A673 (cell line): ENCODE results near the gene KIF1A. TPM values are rescaled to one million over a fixed set of nuclear protein-coding genes. Genes with fewer than 3 reads are reported as not detected.
"Not testable (repeated sequence)": the region's sequence is repeated elsewhere in the genome, so short reads cannot be mapped to it uniquely, and the experiment has no call there.

ENCODE experiments used
- BruUV-seq: library from RNA; stranded (reverse); fragments of 400-500 nt; replicated peaks from 2 replicates; lab custom pipeline; 2021; lab: Mats Ljungman, UMichigan
- CTCF ChIA-PET: fragments of 300-600 bp; sonication (Branson Sonifier 250); formaldehyde crosslinking; loops from one replicate; lab custom pipeline; 2022; ENCODE audit warnings: antibody characterized with exemption; lab: Charles Lee
- POLR2A ChIA-PET: fragments of 300-600 bp; sonication (Branson Sonifier 250); formaldehyde crosslinking; loops from one replicate; lab custom pipeline; 2022; ENCODE audit warnings: antibody characterized with exemption; ENCODE audit not compliant: low non-redundant PET; lab: Charles Lee
- DNase-seq: peaks from one replicate; pipeline ENCODE4 v3.0.0-alpha.2; 2015; ENCODE audit warnings: low spot score
- H3K27ac ChIP-seq: fragments of 200-600 bp; sonication (generic); 2 replicates; pipeline ENCODE4 v1.5.1; 2016; ENCODE audit warnings: mixed run types, low read depth, mild to moderate bottlenecking, mixed read lengths, antibody characterized with exemption, low read length; ENCODE audit not compliant: poor library complexity, severe bottlenecking
- H3K27me3 ChIP-seq: fragments of 200-600 bp; sonication (generic); replicated peaks from 2 replicates; pipeline ENCODE4 v1.6.1; 2017; ENCODE audit warnings: mixed run types, low read depth, mild to moderate bottlenecking, mixed read lengths, antibody characterized with exemption, low read length; ENCODE audit not compliant: insufficient read depth, poor library complexity
- H3K36me3 ChIP-seq: fragments of 200-600 bp; sonication (generic); 2 replicates; pipeline ENCODE4 v1.6.1; 2016; ENCODE audit warnings: mixed run types, mild to moderate bottlenecking, mixed read lengths, antibody characterized with exemption, low read length; ENCODE audit not compliant: insufficient read depth, poor library complexity, severe bottlenecking
- H3K4me1 ChIP-seq: fragments of 200-600 bp; sonication (generic); 2 replicates; pipeline ENCODE4 v1.6.1; 2017; ENCODE audit warnings: mixed run types, mild to moderate bottlenecking, mixed read lengths, antibody characterized with exemption, low read length; ENCODE audit not compliant: insufficient read depth, poor library complexity, severe bottlenecking
- H3K4me3 ChIP-seq: fragments of 200-600 bp; sonication (generic); 2 replicates; pipeline ENCODE4 v1.5.1; 2016; ENCODE audit warnings: low read depth, mixed run types, mild to moderate bottlenecking, mixed read lengths, low read length; ENCODE audit not compliant: poor library complexity, severe bottlenecking
- H3K9me3 ChIP-seq: fragments of 200-600 bp; sonication (generic); 2 replicates; pipeline ENCODE4 v1.6.1; 2016; ENCODE audit warnings: mixed run types, low read depth, mild to moderate bottlenecking, mixed read lengths, antibody characterized with exemption, low read length; ENCODE audit not compliant: poor library complexity, severe bottlenecking
- CTCF ChIP-seq: fragments of 300-800, 200-600 bp; sonication (generic); conservative IDR thresholded peaks from 2 replicates; pipeline ENCODE4 v1.5.1; 2017; ENCODE audit warnings: low read depth, mild to moderate bottlenecking, antibody characterized with exemption, low read length, moderate library complexity, mixed read lengths
- EZH2 ChIP-seq: fragments of 200-600 bp; sonication (generic); IDR thresholded peaks from 2 replicates; pipeline ENCODE4 v1.6.1; 2017; ENCODE audit warnings: borderline replicate concordance, low read depth, mild to moderate bottlenecking, mixed read lengths, antibody characterized with exemption, low read length; ENCODE audit not compliant: poor library complexity, severe bottlenecking
- intact Hi-C: fragments of 100-400 bp; cut with micrococcal nuclease; formaldehyde crosslinking; loops from one replicate; pipeline ENCODE4 v1.10.0; 2022; ENCODE audit not compliant: unreplicated experiment
- total RNA-seq: library from RNA; stranded (reverse); gene quantifications from 2 replicates; pipeline ENCODE4 v1.2.3, GENCODE V29; 2021

The KIF1A gene
- total RNA-seq, 1 experiment from 2014 or later = 330 TPM

GRCh38 chr2:240685771-240686371 is 134.1 kb downstream of the KIF1A start:
- TF ChIP-seq EZH2 = no peak
- TF ChIP-seq CTCF = no peak
- no peak for DNase-seq
- ChIA-PET CTCF (no interaction called here), POLR2A (no interaction called here)
- H3K27ac ChIP-seq = no peak overlapping the region
- no peaks in the 10 kb centered on the region for H3K4me1 ChIP-seq
- intact Hi-C loops = no loop called here
- H3K27me3 ChIP-seq = peaks cover 16% of the 10 kb centered on the region
- H3K4me3 ChIP-seq = no peak overlapping the region
- H3K36me3 ChIP-seq = no peaks in the 10 kb centered on the region
- BruUV-seq = no TSS peak
- H3K9me3 ChIP-seq = no peaks in the 10 kb centered on the region

- H3K4me1 ChIP-seq, H3K4me3 ChIP-seq, intact Hi-C loops, BruUV-seq, H3K36me3 ChIP-seq, H3K27ac ChIP-seq, H3K9me3 ChIP-seq, POLR2A ChIA-PET, CTCF ChIA-PET, DNase-seq: not testable (repeated sequence)
- peaks cover 16% of the 10 kb centered on the region for H3K27me3 ChIP-seq
Observed at GRCh38 chr2:240683980-240684728, 135.9 kb downstream of the KIF1A start.

- H3K9me3 ChIP-seq, BruUV-seq, POLR2A ChIA-PET, H3K4me3 ChIP-seq, H3K36me3 ChIP-seq, intact Hi-C loops, DNase-seq, H3K27ac ChIP-seq, H3K4me1 ChIP-seq, CTCF ChIA-PET: not testable (repeated sequence)
- H3K27me3 ChIP-seq = peaks cover 16% of the 10 kb centered on the region
Observed at GRCh38 chr2:240683329-240683979, 136.6 kb downstream of the KIF1A start.

- H3K27ac ChIP-seq, DNase-seq, H3K9me3 ChIP-seq, H3K4me1 ChIP-seq, POLR2A ChIA-PET, intact Hi-C loops, CTCF ChIA-PET, H3K36me3 ChIP-seq, H3K4me3 ChIP-seq, BruUV-seq: not testable (repeated sequence)
- H3K27me3 ChIP-seq = peaks cover 16% of the 10 kb centered on the region
Observed at GRCh38 chr2:240682431-240683224, 137.4 kb downstream of the KIF1A start, which contains the start of gene AQP12B. Gene AQP12B, minus strand, starts transcription at chr2:240682885. Its CDS starts 48 bp downstream, at chr2:240682837.

GRCh38 chr2:240680185-240680584 is 139.8 kb downstream of the KIF1A start:
- H3K27ac ChIP-seq, POLR2A ChIA-PET, intact Hi-C loops, DNase-seq, H3K4me3 ChIP-seq, H3K9me3 ChIP-seq, CTCF ChIA-PET, H3K4me1 ChIP-seq, H3K27me3 ChIP-seq, H3K36me3 ChIP-seq, BruUV-seq: not testable (repeated sequence)

GRCh38 chr2:240678909-240679308 is 141.1 kb downstream of the KIF1A start:
- H3K4me3 ChIP-seq, CTCF ChIA-PET, H3K27me3 ChIP-seq, POLR2A ChIA-PET, BruUV-seq, H3K4me1 ChIP-seq, H3K36me3 ChIP-seq, intact Hi-C loops, H3K27ac ChIP-seq, H3K9me3 ChIP-seq, DNase-seq: not testable (repeated sequence)
